HuH-7.5 (cell line): ENCODE measurements around the gene RASSF3.

Source experiments
- DNase-seq: peaks from one replicate; pipeline ENCODE4 v3.0.0; 2011; ENCODE audit warnings: low spot score

RASSF3 gene

DNA sequence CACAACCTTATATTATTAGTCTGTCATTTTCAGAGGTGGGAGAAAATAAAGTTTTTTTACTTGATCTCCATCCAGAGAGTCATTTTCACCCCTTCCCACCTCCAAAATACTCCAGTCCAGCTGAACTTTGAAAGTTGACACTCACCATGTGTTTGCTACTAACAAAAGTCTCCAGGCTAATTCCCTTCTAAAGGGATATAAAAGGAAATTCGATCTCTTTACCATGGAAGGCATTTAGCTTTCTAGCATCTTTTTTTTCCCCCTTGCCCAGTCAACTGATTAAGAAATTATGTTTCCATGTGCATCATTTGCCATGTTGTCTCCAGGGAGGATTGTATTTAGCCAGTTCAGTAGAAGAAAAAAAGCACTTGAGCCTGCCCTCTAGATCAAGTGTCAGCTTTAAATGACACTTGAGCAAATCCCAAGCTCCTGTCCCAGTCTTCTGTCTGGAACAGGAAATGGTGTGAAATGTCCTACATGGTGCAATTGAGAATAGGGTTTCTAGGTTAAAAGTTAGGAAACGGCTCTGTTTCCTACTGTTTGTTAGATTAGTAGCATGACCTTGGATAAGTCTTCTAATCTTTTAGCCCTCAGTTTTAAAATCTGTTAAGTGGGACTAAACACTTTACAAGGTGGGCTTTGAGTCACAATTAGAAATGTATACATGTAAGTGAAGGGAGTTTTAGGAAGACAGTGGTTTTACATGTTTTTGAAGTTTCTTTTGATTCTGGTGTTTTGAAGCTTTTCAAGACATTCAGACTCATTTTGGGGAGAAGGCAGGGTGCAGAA, 81.7 kb downstream of the RASSF3 start:
- DNase-seq, result no peak

DNA sequence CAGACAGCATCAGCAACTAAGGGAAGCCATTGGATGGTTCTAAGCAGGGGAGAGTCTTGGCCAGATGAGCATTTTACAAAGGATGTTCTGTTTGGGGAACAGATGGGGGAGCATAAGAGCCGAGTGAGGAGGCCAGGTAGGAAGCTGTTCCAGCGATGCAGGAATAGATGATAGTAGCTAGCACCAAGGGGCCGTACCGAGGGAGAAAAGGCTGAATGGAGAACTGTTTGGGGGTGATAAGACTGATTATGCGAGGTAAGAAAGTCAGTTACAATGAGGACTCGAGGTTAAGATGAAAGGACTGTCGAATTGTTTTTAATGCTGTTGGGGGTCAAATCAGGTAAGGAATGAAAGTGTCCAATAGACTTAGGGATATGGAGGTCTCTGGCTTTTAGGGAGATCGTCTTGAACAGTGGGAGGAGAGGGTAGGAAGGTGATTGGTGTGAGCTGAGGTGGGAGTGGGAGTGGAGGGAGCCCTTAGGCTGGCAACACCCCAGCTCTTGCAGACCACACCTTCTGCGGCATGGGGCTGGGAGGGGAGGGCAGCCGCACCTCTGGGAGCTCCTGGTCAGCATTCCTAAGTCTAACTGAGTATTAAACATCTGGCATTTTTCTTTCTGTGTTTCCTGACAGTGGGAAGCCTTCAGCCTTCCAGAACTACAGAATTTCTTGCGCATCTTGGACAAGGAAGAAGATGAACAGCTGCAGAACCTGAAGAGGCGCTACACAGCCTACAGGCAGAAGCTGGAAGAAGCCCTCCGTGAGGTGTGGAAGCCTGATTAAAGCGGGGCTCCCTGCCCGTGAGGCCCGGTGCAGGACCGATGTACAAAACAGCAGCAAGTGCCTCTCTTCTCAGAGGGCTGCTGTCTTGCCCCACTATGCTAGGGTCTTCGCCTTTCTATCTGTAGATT, 84.1 kb downstream of the RASSF3 start:
- no peak for DNase-seq

DNA sequence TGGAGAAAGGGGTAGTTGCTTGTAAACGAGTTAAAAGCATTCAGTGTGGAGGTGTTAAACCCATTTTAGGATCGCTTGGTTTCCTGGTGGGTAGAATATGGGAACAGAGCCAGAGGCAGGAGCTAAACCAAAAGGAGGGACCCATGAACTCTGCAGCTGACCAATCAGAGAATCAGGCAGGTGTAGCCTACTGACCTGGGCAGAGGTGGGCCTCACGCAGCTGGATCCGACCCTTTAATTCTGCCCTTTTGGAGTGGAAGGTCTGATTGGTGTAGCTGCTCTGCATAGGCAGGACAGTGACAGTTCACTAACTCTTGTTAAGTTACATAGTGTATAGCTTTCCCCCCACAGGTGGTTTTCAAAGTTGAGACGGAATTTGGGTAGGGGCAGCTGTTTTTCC, 85.3 kb downstream of the RASSF3 start:
- DNase-seq, result no peak

GRCh38 chr12:64696080-64696741, 85.9 kb downstream of the RASSF3 start:
- no peak for DNase-seq

DNA sequence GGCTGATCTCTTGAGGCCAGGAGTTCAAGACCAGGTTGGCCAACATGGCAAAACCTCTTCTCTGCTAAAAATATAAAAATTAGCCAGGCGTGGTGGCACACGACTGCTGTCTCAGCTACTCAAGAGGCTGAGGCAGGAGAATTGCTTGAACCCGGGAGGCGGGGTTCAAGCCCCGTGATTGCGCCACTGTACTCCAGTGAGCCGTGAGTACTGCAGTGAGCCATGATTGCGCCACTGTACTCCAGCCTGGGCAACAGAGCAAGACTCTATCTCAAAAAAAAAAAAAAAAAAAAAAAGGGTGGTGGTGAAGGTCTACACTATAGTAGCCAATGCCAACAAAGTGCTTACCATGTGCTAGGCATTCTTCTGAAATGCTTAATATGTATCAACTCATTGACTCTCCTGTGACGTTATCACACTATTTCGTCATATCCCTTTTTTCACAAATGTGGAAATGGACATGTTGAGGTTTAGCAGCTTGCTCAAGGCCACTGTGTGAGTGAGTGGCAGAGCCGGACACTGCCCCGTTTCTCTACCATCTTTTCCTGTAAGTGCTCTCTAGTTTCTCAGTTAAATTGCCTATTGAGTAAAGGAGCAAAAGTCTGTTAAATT, 89.3 kb downstream of the RASSF3 start:
- no peak for DNase-seq

DNA sequence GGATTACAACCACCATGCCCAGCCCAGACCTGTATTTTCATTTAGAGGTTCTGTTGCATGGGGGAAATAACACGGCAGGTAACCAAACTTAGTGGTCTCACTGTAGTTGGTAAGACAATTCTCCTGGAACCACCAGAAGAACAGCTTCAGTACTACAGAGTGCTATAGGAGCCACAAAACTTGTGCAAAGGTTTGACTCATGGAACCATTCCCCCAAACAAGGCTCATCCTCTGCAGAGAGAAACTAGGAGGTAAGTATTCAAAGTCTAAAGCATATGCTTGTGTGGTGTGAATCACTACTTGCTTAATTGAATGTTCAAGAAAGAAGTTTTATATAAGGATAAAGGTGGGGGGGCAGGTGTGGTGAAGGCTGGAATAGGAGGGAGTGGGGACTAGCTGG, 90.2 kb downstream of the RASSF3 start:
- DNase-seq, result no peak

GRCh38 chr12:64701283-64701682, 91.0 kb downstream of the RASSF3 start:
- DNase-seq, result no peak

GRCh38 chr12:64706306-64706705, 96.0 kb downstream of the RASSF3 start:
- no peak for DNase-seq

GRCh38 chr12:64706857-64707256, 96.6 kb downstream of the RASSF3 start:
- no peak for DNase-seq

- no peak for DNase-seq
Measured at GRCh38 chr12:64707362-64707761, 97.1 kb downstream of the RASSF3 start.

DNA sequence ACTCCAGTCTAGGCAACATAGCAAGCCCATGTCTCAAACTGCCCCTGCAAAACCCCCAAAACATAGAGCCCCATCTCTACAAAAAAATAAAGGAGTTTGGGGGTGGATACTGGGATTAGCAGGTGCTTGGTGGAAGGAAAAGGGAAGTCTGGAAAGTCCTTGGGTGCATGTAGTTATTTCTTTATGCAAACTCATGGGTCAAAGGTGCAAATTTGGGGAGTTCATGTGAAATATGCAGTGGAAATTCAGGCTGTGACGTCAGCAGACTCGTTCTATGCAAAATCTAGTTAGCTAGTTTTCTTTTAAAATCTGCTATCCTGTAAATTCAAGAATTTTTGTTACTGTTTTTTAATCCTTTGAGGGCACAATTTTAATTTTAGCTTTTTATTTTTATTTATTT, 97.6 kb downstream of the RASSF3 start:
- no peak for DNase-seq

DNA sequence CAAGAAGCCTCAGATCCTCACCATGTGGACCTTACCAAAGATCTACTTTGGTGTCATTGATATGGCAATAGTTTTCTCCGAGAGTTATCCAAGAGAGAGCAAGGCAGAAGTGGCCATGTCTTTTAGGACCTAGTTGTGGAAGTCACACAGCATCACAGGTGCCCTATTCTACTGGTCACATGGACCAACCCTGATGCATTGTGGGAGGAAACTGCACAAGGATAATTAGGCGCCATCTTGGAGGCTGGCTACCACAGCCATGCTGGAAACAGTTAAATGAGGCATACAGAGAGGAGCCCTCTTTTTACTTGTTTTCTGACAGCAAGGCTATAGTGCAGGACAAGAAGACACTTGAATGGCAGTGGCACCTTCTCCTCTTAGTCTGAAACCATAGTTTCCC, 99.1 kb downstream of the RASSF3 start:
- no peak for DNase-seq

DNA sequence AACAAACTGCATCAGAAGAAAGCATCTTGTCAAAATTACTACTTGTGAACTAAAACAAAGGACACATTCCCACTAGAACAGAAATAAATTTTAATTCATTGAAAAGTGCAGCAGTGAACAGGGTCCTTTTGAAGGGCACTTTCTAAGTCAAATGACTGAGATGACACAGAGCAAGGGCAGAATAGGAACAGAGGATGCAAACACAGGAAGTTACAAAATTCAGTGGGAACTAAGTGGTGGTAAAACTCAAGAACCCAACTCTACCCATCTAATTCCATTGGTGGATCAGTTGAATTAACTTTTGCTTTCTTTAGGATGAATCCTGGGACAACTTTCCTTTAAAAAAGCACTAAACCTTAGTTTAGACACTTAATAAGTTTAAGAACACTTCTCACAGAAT, 103.1 kb downstream of the RASSF3 start:
- DNase-seq, result no peak

DNA sequence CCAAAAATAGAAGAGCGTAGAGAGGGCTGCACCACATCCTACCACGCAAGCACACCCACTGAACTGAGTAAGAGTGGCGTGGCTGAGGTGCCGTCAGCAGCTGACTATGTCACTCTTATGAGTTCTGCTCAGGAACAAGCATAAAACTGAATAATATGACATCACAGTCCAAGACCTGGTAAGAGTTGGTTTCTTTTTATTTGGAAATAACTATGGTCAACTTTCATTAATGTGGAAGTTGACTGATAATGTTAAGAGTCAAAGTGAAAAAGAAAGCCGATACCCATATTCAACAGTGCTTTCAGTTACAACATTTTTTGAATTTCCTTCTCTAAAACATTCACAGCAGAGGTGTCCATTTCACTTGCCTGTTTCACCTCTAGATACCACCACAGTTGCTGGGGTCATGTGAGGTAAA, 104.3 kb downstream of the RASSF3 start:
- no peak for DNase-seq

DNA sequence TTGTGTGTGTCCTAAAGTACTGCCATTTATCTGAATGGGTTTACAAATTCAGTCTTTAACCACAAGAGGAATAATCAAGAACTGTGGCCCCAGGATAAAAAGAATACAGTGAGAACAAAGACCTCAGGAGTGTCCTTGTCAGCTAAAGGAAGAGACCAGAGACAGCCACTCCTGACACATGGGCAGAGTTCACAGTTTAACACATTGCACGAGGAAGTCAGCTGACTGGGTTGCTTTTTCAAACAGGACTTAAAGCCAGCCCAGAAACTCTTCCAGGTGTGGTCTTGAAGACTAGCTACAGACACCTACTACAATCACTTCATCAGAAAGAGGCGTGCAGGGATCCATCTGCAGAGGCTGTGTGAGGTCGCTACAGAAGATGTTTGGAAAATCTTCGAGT, 106.1 kb downstream of the RASSF3 start:
- DNase-seq, result no peak

GRCh38 chr12:64716839-64717455, 106.7 kb downstream of the RASSF3 start:
- DNase-seq, result no peak

DNA sequence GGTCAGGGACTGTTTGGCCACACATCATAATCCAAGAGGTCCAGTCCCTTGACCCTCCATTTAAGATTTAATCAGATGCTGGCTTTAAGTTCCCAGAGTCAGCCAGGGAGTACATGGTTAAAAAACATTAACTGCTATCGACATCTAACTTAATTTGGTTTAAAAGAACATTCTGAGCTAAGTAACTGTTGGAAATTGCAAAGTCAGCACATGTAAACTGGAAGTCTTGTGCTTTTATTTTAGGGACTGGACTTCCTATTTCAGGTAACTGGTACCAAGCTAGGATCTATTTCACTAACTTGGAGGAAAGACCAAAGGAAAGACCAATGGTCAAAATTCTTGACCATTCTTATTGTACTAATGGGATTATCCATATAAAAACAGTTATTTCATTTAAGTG, 108.4 kb downstream of the RASSF3 start:
- no peak for DNase-seq

DNA sequence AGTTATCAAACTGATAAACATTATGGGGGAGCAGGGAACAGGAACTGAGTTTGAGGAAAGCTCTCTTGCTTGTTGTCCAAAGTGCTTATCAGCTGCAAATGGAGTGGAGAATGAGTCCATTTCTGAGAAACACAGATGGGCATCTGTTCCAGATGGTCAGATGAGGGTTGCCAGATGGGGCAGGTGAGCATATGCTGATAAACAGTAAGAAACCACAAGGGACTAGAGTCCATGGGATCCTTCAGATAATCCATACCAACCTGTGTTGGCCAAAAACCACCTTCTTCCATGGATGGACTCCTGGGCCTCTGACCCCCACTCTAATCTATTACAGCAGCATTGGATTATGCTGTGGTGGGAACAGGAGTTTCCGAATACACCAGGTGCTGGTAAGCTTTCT, 110.6 kb downstream of the RASSF3 start:
- DNase-seq, result no peak

DNA sequence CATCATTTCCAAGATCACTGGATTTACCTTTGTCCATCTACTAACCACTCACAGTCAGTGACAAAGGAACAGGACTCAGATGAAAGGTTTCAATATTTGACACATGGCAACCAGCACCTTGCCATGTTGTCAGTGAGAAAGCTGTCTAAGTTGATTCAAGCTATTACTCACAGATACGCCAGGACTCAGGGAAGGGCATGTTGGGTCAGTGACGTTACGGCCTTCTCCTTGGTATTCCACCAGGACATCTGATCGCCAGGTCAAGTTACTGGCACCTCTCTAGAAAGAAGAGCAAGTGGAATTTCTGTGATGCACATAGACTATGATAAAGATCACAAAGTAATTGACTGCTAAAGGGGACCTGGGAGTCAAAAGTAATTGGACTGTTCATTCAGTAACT, 112.5 kb downstream of the RASSF3 start:
- DNase-seq, result no peak

DNA sequence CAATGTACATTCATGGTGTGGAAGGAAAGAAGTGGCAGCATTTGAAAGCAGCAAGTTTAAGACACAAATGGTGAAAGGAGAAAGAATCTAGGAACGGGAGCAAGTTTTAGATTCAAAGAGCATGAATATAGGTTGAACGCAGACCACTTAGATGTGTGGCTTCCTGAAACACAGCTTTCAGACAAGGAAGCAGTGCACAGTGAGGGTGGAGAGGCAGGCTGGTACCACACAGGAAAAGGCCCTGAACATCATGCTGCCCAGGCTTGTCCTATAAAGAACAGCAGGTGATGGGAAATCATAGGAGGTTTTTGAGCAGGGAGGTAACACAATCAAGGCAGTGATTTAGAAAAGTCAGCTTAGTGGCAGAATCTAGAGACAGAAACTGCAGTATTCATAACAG, 113.3 kb downstream of the RASSF3 start:
- no peak for DNase-seq

DNA sequence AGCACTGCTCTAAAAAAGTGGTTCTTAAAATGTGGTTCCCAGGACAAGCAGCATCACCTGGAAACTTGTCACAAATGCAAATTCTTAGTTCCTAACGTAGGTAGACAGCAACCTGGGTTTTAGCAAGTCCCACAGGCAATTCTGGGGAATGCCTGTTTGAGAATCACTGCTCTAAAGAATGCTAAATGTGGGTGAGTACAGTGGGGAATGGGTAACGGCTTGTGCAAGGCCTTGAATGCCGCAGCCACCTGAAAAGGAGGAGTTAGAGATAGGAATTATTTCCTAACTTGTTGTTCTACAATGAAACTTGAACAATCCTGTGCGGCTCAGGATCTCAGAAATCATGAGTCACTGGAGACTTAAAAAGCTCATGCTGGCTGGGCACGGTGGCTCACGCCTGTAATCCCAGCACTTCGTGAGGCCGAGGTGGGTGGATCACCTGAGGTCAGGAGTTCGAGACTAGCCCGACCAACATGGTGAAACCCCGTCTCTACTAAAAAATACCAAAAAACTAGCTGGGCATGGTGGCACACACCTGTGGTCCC, 114.0 kb downstream of the RASSF3 start:
- DNase-seq, result no peak
